Activated CD4-positive, alpha-beta T cell treated with anti-CD3 and anti-CD28 coated beads for 36 hours (primary cell): Measurements from ENCODE around the gene ZNRF4. TPM values are rescaled to one million over a fixed set of nuclear protein-coding genes. Genes with fewer than 3 reads are reported as not detected.
"Not testable (repeated sequence)": the region's sequence is repeated elsewhere in the genome, so short reads cannot be mapped to it uniquely, and the experiment has no call there.

Source experiments
- ATAC-seq: fragments of 200-7000 bp; cut with Tn5 transposase; one replicate; pipeline ENCODE4 v1.10.0; 2021; ENCODE audit warnings: mild to moderate bottlenecking, moderate library complexity
- CTCF ChIA-PET: fragments of 350-600 bp; sonication (Branson Sonifier 250); formaldehyde crosslinking; loops from one replicate; lab custom pipeline; 2021; ENCODE audit warnings: antibody characterized with exemption; lab: Charles Lee
- POLR2A ChIA-PET: fragments of 350-600 bp; sonication (Branson Sonifier 250); formaldehyde crosslinking; loops from one replicate; lab custom pipeline; 2021; ENCODE audit warnings: antibody characterized with exemption, inconsistent platforms; lab: Charles Lee
- DNase-seq: peaks from one replicate; pipeline ENCODE4 v3.0.0-alpha.2; 2020
- H3K27ac Mint-ChIP-seq: one replicate; pipeline ENCODE4 v1.8.0; 2021; ENCODE audit warnings: mixed read lengths
- H3K27me3 Mint-ChIP-seq: one replicate; pipeline ENCODE4 v1.8.0; 2021; ENCODE audit warnings: mixed read lengths
- H3K36me3 Mint-ChIP-seq: one replicate; pipeline ENCODE4 v1.8.0; 2021; ENCODE audit warnings: low read depth, mixed read lengths
- H3K4me1 Mint-ChIP-seq: one replicate; pipeline ENCODE4 v1.8.0; 2021; ENCODE audit warnings: mixed read lengths
- H3K4me3 Mint-ChIP-seq: one replicate; pipeline ENCODE4 v1.8.0; 2021; ENCODE audit warnings: mild to moderate bottlenecking, moderate library complexity, mixed read lengths
- H3K9me3 Mint-ChIP-seq: one replicate; pipeline ENCODE4 v1.8.0; 2021; ENCODE audit warnings: low read depth, mixed read lengths
- intact Hi-C, 2 experiments: fragments of 100-400 bp; cut with DNase I in 1 of 2; cut with micrococcal nuclease in 1 of 2; formaldehyde crosslinking; loops; one replicate each; pipeline versions ENCODE4 v1.14.2 to v1.15.1; 2022 to 2024; cut with DNase I, micrococcal nuclease
- total RNA-seq, 2 experiments: library from RNA; stranded (reverse); gene quantifications; one replicate each; pipeline ENCODE4 v1.2.3, GENCODE V29; 2021

Gene ZNRF4
- total RNA-seq: not detected

GRCh38 chr19:5455367-5456129 is at the start of gene ZNRF4:
Gene ZNRF4, plus strand, starts transcription at chr19:5455417. Its CDS starts 75 bp downstream, at chr19:5455492.
- DNase-seq (no peak), ATAC-seq (no peak)
- ChIA-PET CTCF (no interaction called here), POLR2A (no interaction called here)
- H3K36me3 Mint-ChIP-seq: no peaks in the 10 kb centered on the region
- no peak within 1 kb of the TSS for H3K27ac Mint-ChIP-seq
- no peak within 1 kb of the TSS for H3K4me3 Mint-ChIP-seq
- intact Hi-C loops: no loop called here
- H3K27me3 Mint-ChIP-seq: peaks cover 6% of the 10 kb centered on the region
- H3K9me3 Mint-ChIP-seq: no peaks in the 10 kb centered on the region
- no peaks in the 10 kb centered on the region for H3K4me1 Mint-ChIP-seq

GRCh38 chr19:5406198-5406597 is 49.0 kb upstream of the ZNRF4 start:
- H3K9me3 Mint-ChIP-seq, ATAC-seq, H3K27ac Mint-ChIP-seq, H3K4me3 Mint-ChIP-seq, H3K36me3 Mint-ChIP-seq, H3K4me1 Mint-ChIP-seq, POLR2A ChIA-PET, intact Hi-C loops, CTCF ChIA-PET, DNase-seq: not testable (repeated sequence)
- peaks cover 12% of the 10 kb centered on the region for H3K27me3 Mint-ChIP-seq

DNA sequence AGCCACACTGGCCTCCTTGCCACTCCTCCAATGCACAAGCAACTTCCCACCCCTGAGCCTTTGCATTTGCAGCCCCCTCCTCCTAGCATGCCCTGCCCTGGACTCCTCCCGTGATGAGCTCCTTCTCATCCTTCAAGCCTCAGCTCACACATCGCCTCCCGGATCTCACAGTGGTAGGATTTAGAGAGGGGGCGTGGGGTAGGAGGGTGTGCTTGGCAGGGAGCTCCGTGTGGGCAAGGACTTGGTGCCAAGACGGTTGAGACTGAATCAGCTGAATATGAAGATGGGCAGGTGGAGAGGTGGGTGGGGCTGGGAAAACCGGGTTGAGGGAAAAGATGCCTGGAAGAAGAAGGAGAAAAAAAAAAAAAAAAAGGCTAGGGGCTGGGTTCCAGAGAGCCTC is 48.4 kb upstream of the ZNRF4 start:
- intact Hi-C loops: no loop called here
- Mint-ChIP-seq H3K9me3 (peaks cover 5% of the 10 kb centered on the region), H3K4me1 (no peaks in the 10 kb centered on the region), H3K27me3 (peaks cover 11% of the 10 kb centered on the region), H3K36me3 (no peaks in the 10 kb centered on the region), H3K4me3 (no peak overlapping the region), H3K27ac (no peak overlapping the region)
- ChIA-PET CTCF (interaction anchor here (0.6 kb wide), 1 partner anchor 359 kb away, joined by 3 read pairs; no protein-coding TSS in a partner anchor), POLR2A (no interaction called here)
- no peak for DNase-seq
- ATAC-seq: no peak

DNA sequence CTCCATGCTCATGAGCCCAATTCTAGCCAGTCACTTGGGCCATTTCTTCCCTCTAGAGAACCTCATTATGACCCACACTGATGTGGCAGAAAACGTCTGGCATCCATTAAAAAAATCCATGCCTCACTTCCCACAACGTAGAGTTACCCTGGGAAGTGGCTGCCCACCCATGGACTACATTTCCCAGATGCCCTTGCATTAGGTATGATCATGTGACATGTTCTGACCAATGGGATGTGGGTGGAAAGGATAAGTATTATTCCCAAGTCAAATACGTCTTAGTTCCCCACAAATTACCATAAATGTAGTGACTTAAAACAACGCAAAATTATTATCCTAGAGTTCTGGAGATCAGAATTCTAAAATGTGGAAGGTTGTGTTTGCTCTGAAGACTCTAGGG is 47.9 kb upstream of the ZNRF4 start:
- Mint-ChIP-seq H3K9me3 (peaks cover 5% of the 10 kb centered on the region), H3K27ac (no peak overlapping the region), H3K4me1 (no peaks in the 10 kb centered on the region), H3K27me3 (peaks cover 11% of the 10 kb centered on the region), H3K36me3 (no peaks in the 10 kb centered on the region), H3K4me3 (no peak overlapping the region)
- DNase-seq (no peak), ATAC-seq (no peak)
- intact Hi-C loops: no loop called here
- POLR2A ChIA-PET: no interaction called here
- CTCF ChIA-PET: interaction anchor here (0.6 kb wide), 1 partner anchor 360 kb away, joined by 3 read pairs; no protein-coding TSS in a partner anchor

DNA sequence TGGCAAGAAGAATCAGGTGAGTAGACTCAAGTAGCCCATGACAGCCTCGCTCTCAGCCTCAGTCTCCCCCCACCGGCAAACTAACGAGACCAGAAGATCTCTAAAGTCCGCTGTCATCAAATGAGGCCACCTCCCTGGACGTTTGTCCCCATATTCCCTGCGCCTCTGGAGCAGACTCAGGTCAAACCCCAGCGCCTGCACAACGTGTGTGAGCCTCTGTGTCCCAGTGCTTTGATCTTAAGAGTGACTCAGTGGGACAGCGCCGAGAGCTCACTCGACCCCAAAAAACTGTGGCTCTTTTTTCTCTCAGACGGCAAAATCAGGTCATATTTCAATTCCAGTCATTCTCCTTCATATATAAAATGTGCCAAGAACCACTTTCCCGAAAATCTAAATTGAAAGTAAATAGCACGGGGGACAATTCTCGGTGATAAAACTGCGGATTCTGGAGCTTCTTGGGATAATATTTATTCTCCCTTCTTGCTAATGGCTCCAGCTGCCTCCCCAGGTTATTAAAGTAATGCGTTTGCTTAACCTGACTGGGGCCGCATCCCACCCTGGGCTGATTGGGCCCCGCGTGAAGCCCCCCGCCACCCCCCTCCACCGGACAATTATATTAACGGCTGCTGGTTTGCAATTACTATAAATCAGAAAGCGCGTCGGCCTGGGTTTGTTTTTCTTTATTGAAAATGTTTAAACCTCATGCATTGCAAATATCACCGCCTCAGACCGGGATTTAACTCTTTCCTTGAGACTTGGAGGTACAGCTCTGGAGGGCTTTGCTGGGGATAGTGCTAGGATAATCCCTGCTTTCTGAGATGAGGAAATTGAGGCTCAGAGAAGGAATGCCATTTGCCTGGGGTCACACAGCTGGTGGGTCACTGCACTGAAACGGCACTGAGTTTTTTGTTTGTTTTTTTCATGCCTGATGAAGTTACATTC is 37.5 kb upstream of the ZNRF4 start:
- Mint-ChIP-seq H3K4me3 (no peak overlapping the region), H3K27ac (no peak overlapping the region), H3K36me3 (no peaks in the 10 kb centered on the region), H3K4me1 (no peaks in the 10 kb centered on the region), H3K9me3 (no peaks in the 10 kb centered on the region), H3K27me3 (peaks cover 28% of the 10 kb centered on the region)
- intact Hi-C loops: no loop called here
- DNase-seq (no peak), ATAC-seq (no peak)
- POLR2A ChIA-PET: no interaction called here
- CTCF ChIA-PET: interaction anchor here (1.1 kb wide), 1 partner anchor 9 kb away, joined by 3 read pairs; no protein-coding TSS in a partner anchor

DNA sequence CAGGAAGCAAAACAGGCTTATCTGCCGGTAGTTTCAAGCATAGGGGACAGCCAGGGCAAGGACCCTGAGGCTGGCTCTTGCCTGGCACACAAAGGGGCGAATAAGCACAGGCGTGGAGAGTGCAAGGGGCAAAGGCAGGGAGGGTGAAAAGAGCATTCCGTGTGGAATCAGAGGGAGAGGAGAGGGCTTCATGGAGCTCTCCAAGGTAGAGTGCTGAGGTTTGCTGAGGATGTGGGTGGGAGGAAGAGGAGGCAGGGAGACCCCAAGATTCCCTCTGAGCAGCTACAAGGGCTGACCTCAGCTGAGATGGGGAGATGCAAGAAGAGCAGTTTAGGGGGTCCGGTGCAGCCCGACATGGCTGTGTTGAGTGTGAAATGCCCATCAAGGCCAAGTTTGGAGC is 36.5 kb upstream of the ZNRF4 start:
- intact Hi-C loops: no loop called here
- ChIA-PET POLR2A (no interaction called here), CTCF (no interaction called here)
- DNase-seq: no peak
- Mint-ChIP-seq H3K4me1 (no peaks in the 10 kb centered on the region), H3K9me3 (no peaks in the 10 kb centered on the region), H3K27ac (no peak overlapping the region), H3K36me3 (no peaks in the 10 kb centered on the region), H3K27me3 (peaks cover 30% of the 10 kb centered on the region), H3K4me3 (no peak overlapping the region)
- ATAC-seq: no peak

DNA sequence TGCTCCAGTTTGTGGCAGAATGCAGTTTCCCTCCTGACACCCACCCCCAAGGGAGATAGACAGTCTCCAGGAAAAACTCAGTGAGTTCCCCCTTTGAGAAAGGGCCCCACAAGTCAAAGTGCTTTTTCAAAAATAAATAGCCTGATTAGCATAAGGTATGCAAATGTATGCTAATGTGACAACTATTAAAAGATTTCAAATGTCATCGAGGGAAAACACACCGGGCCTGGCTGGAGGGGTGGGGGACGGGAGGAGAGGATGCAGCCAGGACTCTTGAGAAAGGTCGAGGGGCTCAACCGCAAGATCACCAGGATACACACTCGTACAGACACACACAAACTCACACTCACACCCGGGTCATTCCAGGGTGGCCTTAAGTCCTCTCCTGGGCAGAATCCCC is 34.3 kb upstream of the ZNRF4 start:
- ChIA-PET CTCF (no interaction called here), POLR2A (no interaction called here)
- Mint-ChIP-seq H3K27me3 (peaks cover 36% of the 10 kb centered on the region), H3K4me3 (no peak overlapping the region), H3K4me1 (no peaks in the 10 kb centered on the region), H3K36me3 (no peaks in the 10 kb centered on the region), H3K27ac (no peak overlapping the region), H3K9me3 (no peaks in the 10 kb centered on the region)
- no peak for ATAC-seq
- intact Hi-C loops: no loop called here
- no peak for DNase-seq

DNA sequence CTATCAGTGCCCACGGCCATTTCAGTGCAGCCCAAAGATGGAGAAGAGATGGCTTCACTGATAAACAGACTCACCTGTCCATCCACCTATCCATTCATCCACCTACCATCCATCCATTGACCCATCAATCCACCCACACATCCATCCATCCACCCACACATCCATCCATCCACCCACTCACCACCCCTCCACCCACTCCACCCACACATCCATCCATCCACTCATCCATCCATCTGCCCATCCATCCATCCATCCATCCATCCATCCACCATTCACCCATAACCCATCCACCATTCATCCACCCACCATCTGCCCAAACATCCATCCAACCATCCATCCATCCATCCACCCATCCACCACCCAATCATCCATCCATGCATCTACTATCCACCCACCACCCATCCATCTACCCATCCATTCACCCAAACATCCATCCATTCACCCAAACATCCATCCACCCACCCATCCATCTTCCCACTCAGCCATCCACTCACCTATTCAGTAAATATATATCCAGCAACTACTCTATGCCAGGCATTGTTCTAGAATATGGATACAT is 31.6 kb upstream of the ZNRF4 start:
- H3K36me3 Mint-ChIP-seq: no peaks in the 10 kb centered on the region
- no peak for DNase-seq
- no peak overlapping the region for H3K4me3 Mint-ChIP-seq
- intact Hi-C loops: no loop called here
- ATAC-seq: no peak
- peaks cover 34% of the 10 kb centered on the region for H3K27me3 Mint-ChIP-seq
- ChIA-PET CTCF (no interaction called here), POLR2A (no interaction called here)
- H3K27ac Mint-ChIP-seq: no peak overlapping the region
- H3K9me3 Mint-ChIP-seq: no peaks in the 10 kb centered on the region
- H3K4me1 Mint-ChIP-seq: no peaks in the 10 kb centered on the region

DNA sequence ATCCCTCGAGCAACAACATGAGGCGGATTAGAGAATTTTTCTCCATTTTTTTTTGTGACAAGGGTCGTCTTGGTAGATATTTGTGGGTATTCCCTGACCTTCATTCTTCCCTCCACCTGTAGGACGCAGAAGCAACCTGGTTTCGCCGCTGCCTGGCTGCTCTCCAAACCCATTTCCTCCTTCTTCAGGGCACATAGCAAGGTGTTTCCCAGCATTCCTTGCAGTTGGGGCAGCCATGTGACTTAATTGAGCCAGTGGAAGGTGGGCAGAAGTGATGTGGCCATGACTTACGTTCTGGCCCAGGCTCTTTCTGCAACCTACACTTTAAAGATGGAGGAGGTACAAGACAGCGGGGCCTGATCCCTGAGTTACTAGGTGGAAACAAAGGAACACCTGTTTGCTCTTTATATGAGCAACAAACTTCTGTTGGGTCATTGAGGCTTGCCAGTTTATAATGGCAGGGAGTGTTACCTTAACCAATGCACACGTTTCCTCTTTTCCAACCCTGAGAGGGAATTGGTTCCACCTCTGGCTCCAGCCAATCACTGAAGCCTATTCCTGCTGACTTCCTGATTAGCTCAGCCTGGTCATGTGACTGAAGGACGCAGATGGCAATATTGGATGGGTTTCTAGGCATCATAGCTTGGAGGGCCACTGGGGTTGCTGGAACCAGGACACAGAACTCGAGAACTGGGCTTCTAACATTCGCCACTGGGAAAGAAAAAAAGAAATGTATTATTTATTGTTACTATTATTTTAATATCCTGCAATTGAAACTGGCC is 30.8 kb upstream of the ZNRF4 start:
- H3K27ac Mint-ChIP-seq: no peak overlapping the region
- H3K27me3 Mint-ChIP-seq: peaks cover 29% of the 10 kb centered on the region
- ChIA-PET POLR2A (no interaction called here), CTCF (no interaction called here)
- no peak for DNase-seq
- H3K9me3 Mint-ChIP-seq: no peaks in the 10 kb centered on the region
- intact Hi-C loops: no loop called here
- H3K36me3 Mint-ChIP-seq: no peaks in the 10 kb centered on the region
- ATAC-seq: no peak
- no peak overlapping the region for H3K4me3 Mint-ChIP-seq
- no peaks in the 10 kb centered on the region for H3K4me1 Mint-ChIP-seq

DNA sequence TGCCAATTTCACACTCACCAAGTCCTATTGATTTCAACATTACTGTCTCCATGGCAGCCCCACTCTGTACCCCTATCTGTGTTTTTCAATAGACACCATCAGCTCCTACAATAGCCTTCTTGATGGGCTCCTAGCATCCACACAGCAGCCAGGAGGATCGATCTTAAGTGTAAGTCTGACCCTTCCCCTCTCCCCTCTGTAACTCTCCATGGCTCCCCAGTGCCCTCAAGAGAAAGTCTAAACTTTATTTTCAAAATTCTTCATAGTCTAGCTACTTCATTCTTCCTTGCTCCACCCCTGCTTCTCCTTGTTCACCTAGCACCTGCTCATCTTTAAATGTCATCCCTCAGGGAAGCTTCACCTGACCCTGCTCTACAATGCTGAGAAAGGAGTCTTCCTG is 30.0 kb upstream of the ZNRF4 start:
- H3K4me1 Mint-ChIP-seq: no peaks in the 10 kb centered on the region
- H3K27ac Mint-ChIP-seq: no peak overlapping the region
- intact Hi-C loops: no loop called here
- H3K4me3 Mint-ChIP-seq: no peak overlapping the region
- ATAC-seq (no peak), DNase-seq (no peak)
- H3K36me3 Mint-ChIP-seq: no peaks in the 10 kb centered on the region
- ChIA-PET CTCF (interaction anchor here (0.7 kb wide), 1 partner anchor 70 kb away, joined by 3 read pairs; no protein-coding TSS in a partner anchor), POLR2A (no interaction called here)
- H3K27me3 Mint-ChIP-seq: peaks cover 28% of the 10 kb centered on the region
- no peaks in the 10 kb centered on the region for H3K9me3 Mint-ChIP-seq

GRCh38 chr19:5430237-5430636 is 25.0 kb upstream of the ZNRF4 start:
- DNase-seq: no peak
- no peak overlapping the region for H3K4me3 Mint-ChIP-seq
- no peaks in the 10 kb centered on the region for H3K9me3 Mint-ChIP-seq
- no peak for ATAC-seq
- intact Hi-C loops: no loop called here
- H3K27me3 Mint-ChIP-seq: peaks cover 26% of the 10 kb centered on the region
- ChIA-PET CTCF (no interaction called here), POLR2A (no interaction called here)
- H3K4me1 Mint-ChIP-seq: peaks cover 10% of the 10 kb centered on the region
- no peaks in the 10 kb centered on the region for H3K36me3 Mint-ChIP-seq
- H3K27ac Mint-ChIP-seq: no peak overlapping the region
